ENCODE data around the gene SPATA6L.

Gene SPATA6L, protein sequence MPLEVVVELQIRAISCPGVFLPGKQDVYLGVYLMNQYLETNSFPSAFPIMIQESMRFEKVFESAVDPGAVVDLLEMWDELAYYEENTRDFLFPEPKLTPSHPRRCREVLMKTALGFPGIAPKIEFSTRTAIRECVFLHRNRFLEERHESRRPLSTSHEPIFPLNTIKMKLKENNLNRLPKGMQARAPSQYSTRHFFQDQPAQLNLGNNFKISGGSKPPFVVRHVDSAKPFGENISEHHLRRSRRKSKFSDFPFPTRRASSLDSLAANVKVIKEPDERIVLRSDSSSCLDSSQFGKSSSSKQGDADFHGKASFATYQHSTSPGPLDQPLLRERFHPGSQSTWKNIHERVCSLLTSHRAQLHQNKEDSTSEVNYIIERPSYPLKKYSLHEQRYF

DNA sequence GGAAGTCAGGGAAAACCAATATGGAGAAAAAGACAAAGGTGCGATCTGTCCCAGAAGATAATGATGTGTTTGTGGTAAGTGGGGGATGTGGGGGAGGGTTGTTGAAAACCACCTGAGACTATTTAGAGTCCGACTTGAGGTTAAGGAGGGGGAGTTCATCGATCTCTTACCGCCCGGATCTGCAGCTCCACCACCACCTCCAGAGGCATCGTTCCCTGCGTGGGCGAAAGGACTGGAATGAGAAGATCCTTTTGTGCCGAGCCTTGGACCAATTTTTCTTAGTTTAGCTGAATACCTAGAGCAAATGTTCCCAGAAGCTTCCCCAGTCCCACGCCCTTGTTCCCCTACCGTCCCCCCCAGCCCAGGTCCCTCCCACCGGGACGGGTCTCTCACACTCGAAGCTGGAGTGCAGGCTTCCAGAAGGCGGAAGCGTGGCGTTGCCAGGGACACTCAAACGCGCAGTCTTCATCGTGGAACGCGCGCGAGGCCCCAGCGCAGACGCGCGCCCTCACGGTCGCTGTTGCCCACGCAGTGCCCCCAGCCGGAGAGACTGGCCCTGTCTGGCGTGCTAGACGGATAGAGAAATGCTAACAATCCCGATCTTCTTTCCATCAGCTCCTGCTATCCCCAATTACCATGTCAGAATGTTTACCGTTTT is at the start of gene SPATA6L:
Gene SPATA6L, minus strand, starts transcription at position 439 of the 658 bp plus-strand sequence. Its CDS starts 230 bp downstream, at position 209.
- DNase-seq (ENCODE audit: low spot score) = peak; percentile 62
- in situ Hi-C loops (cut with MboI; ENCODE audit: low sequenced_read_pairs, unreplicated experiment) = no loop called here
- no peak for TF ChIP-seq CTCF (IDR thresholded peaks at IDR 0.05; ENCODE audit: borderline replicate concordance, control extremely low read depth, extremely low read depth, insufficient read depth, missing control alignments)

- in situ Hi-C loops (cut with MboI; ENCODE audit: low sequenced_read_pairs, unreplicated experiment) = no loop called here
- no peak for DNase-seq (ENCODE audit: low spot score)
Measured at GRCh38 chr9:4714266-4715016, 48.2 kb upstream of the SPATA6L start.

DNA sequence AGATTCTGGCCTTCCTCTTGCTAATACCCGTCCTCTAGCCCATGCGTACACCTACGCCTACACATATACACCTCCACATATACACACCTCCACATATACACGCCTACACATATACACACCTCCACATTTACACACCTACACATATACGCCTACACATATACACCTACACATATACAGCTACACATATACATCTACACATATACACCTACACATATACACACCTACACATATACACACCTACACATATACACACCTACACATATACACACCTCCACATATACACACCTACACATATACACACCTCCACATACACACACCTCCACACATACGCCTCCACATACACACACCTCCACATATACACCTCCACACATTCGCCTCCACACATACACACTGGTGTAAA is 47.6 kb upstream of the SPATA6L start:
- in situ Hi-C loops (cut with MboI; ENCODE audit: low sequenced_read_pairs, unreplicated experiment) = no loop called here

More at GRCh38 chr9:4714266-4715016, 48.2 kb upstream of the SPATA6L start:
- no peak for TF ChIP-seq CTCF (IDR thresholded peaks at IDR 0.05; ENCODE audit: borderline replicate concordance, control extremely low read depth, extremely low read depth, insufficient read depth, missing control alignments)

GRCh38 chr9:4709380-4709779 is 43.1 kb upstream of the SPATA6L start:
- no peak for DNase-seq (ENCODE audit: low spot score)
- in situ Hi-C loops (cut with MboI; ENCODE audit: low sequenced_read_pairs, unreplicated experiment) = no loop called here
- TF ChIP-seq CTCF (IDR thresholded peaks at IDR 0.05; ENCODE audit: borderline replicate concordance, control extremely low read depth, extremely low read depth, insufficient read depth, missing control alignments) = no peak

More for the DNA sequence above, 47.6 kb upstream of the SPATA6L start:
- TF ChIP-seq CTCF (IDR thresholded peaks at IDR 0.05; ENCODE audit: borderline replicate concordance, control extremely low read depth, extremely low read depth, insufficient read depth, missing control alignments) = no peak
- no peak for DNase-seq (ENCODE audit: low spot score)

- in situ Hi-C loops (cut with MboI; ENCODE audit: low sequenced_read_pairs, unreplicated experiment) = no loop called here
- no peak for TF ChIP-seq CTCF (IDR thresholded peaks at IDR 0.05; ENCODE audit: borderline replicate concordance, control extremely low read depth, extremely low read depth, insufficient read depth, missing control alignments)
- no peak for DNase-seq (ENCODE audit: low spot score)
Measured at GRCh38 chr9:4706971-4707622, 40.8 kb upstream of the SPATA6L start.

DNA sequence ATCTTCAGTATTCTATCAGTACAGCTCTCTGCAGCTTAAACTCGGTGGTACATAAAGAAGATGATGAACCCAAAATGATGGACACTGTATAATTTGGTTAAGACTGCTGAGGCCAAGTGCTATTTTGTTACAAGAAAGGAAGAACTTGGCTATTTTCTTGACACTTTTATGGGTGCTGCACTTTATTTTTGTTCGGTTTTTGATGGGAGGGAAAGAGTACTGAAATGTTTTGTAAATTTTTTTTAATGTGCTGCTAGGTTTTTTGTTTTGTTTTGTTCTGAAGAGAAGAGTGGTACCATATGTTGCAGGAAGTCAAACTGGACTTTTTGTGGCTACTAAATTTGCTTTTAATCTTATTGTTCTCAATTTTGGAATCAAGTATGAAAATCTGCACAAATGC is 39.7 kb upstream of the SPATA6L start:
- no peak for DNase-seq (ENCODE audit: low spot score)
- in situ Hi-C loops (cut with MboI; ENCODE audit: low sequenced_read_pairs, unreplicated experiment) = no loop called here
- no peak for TF ChIP-seq CTCF (IDR thresholded peaks at IDR 0.05; ENCODE audit: borderline replicate concordance, control extremely low read depth, extremely low read depth, insufficient read depth, missing control alignments)

All from GM13976 (cell line).